ENCODE data around the gene TGFBR1.

GRCh38 chr9:99113414-99114048 is 8.6 kb downstream of the TGFBR1 start:
- no peak for TF ChIP-seq CTCF (IDR thresholded peaks at IDR 0.05)
- TF ChIP-seq EZH2 (IDR thresholded peaks at IDR 0.05) = no peak
- no peak for TF ChIP-seq EZH2phosphoT487 (IDR thresholded peaks at IDR 0.05)
